GM18907 (cell line): ENCODE results near the gene ANKRD33B.
A peak's percentile ranks its signal among the peaks of the same experiment; 100 is the strongest.

ENCODE experiments used
- ATAC-seq: cut with Tn5 transposase; IDR thresholded peaks from one replicate; pipeline ENCODE4 v1.9.1; 2021; ENCODE audit warnings: mild to moderate bottlenecking, moderate library complexity; ENCODE audit not compliant: unreplicated experiment

Gene ANKRD33B

GRCh38 chr5:10688651-10689171 is 124.8 kb downstream of the ANKRD33B start:
- no peak for ATAC-seq

- peak; percentile 43 for ATAC-seq
Measured at GRCh38 chr5:10689391-10690081, 125.7 kb downstream of the ANKRD33B start.

DNA sequence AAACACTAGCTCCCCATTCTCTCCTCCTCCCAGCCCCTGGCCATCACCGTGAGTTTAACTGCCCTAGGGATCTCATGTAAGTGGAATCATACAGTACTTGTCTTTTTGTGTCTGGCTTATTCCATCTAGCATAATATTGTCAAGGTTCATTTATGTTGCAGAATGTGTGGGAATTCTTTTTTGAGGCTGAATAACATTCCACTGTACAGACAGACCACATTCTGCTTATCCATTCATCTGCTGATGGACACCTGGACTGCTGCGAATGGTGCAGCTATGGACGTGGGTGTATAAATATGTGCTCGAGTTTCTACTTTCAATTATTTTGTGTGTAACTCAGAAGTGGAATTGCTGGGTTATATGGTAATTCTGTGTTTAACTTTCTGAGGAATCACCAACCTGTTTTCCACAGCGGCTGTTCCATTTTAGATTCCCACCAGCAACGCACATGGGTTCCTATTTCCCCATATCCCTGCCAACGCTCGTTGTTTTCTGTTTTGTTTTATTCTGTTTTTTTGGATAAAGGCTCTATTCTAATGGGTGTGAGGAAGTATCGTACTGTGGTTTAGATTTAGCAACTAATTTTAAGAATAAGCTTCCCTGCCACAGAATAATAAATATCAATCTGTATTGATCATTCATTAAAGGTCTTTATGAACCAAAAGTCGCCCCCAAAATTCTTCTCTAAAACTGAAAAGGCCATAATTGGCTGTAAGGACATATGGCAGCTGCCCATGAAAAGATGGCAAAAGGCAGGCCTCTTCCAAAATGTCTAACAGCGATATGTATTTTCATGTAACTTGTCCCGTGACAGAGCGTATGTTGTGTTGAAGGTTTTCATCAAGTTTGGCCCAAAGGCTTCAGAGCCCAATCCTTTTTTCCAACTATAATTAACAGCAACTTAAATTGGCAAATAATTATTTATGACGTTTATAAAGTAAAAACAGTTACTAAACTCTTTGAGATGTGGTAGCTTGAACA is 126.9 kb downstream of the ANKRD33B start:
- ATAC-seq, result no peak

- ATAC-seq, result no peak
Measured at GRCh38 chr5:10691826-10692785, 128.2 kb downstream of the ANKRD33B start.

GRCh38 chr5:10695055-10695649 is 131.3 kb downstream of the ANKRD33B start:
- peak; percentile 34 for ATAC-seq

DNA sequence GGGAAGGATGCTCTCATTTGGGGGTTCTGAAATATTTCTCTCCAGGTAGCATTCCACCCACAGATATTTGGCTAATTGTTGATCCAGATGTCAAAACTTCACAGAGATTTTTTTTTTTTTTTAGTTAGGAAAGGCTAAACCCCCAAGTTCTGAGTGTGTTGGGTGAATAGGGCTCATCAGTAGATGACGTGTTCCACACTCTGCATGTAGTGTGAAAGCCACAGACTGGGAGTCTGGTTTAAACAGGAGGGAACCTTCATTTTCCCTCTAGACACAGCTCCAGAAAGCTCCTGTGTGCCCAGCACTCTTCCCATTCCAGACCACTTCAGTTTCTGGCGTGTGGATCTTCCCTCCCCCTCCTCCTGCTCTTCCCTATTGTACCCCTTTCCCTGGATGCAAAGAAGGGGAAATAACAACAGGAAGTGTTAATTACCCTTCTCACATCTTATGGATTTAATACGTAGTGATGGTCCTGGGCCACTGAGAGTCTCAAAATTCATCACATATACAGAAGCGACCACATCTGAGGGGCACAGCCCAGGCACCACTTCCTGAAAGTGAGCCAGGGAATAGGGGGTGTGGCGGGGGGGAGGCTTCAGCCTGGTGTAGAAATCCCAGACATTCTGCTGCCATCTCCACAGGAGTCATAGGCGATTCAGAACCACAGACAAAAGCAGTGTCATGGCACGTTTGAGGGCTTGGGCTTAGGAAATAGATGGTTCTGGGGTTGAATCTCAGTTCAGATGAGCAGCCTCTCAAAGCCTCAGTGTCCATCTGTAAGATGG is 132.1 kb downstream of the ANKRD33B start:
- ATAC-seq, result no peak

DNA sequence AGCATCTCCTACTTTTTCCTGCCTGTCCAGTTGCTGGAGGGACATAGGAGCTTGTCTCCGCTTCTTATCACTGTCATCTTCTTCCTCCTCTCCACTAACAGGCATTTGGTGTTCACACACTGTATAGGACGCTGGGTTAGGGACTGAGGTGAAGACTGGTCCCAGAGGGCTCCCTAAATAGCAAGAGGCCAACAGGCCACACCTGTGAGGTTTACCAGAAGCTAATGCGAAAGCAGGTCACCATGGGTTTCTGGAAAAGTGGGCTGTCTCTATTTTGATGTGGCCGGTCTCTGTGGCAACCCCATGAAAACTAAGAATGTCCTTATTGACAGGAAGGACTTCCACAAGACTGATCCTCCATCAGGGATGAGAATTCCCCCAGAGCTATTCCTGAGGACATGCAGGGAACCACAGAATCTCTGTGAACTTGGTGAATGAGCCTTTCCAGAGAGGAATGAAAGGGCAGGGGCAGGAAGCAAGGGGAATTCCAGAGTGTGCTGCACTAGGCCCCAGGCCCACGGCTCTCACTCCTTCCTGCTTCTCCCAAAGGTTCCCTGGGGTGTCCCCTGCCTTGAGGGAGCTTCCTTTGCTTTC is 135.5 kb downstream of the ANKRD33B start:
- peak; percentile 49 for ATAC-seq

- peak; percentile 68 for ATAC-seq
Measured at GRCh38 chr5:10699987-10700386, 136.1 kb downstream of the ANKRD33B start.

DNA sequence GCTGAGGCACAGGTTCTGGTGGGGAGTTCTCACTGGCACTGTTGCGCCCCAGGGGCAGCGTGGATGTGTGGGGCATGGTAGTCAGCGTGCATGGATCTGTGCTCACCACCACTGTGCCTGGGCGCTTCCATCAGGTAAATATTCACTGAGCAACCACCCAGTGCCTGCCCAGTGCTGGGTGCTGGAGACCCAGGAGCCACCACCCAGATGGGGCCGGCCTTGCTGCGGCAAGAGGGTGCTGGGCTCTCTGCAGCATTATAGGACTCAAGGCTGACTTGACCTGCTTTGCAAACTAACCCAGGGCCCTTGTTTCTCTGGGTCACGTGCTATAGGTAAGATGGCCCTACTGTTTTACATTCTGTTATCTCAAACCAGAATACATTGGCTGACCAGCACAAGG is 136.6 kb downstream of the ANKRD33B start:
- no peak for ATAC-seq

DNA sequence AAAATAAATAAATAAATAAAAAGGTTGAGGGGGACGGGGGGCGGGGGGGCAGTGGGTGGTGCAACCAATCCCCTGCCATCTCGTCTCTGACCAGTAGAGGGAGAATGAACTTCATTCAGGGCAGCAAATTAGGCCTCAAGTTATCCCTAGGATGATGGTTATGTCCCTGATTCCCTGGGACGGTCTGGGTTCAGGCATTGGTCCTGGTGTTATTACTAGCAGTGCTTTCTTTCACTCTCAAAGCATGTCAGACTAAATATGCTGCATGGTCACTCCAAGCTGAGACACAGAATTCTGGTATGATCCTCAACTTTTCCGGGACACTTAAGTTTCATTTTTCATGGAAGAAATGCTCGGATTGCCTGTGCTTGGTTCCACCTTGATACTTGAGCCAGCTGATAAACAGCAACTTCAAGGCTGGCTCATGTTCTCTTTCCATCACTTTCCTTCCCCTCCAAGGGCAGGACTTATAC is 137.7 kb downstream of the ANKRD33B start:
- no peak for ATAC-seq

GRCh38 chr5:10702040-10702629 is 138.3 kb downstream of the ANKRD33B start:
- no peak for ATAC-seq

- ATAC-seq, result no peak
Measured at GRCh38 chr5:10702911-10703491, 139.1 kb downstream of the ANKRD33B start.

GRCh38 chr5:10703676-10704075 is 139.8 kb downstream of the ANKRD33B start:
- ATAC-seq, result no peak

- ATAC-seq, result peak; percentile 45
Measured at GRCh38 chr5:10704949-10705621, 141.2 kb downstream of the ANKRD33B start.

DNA sequence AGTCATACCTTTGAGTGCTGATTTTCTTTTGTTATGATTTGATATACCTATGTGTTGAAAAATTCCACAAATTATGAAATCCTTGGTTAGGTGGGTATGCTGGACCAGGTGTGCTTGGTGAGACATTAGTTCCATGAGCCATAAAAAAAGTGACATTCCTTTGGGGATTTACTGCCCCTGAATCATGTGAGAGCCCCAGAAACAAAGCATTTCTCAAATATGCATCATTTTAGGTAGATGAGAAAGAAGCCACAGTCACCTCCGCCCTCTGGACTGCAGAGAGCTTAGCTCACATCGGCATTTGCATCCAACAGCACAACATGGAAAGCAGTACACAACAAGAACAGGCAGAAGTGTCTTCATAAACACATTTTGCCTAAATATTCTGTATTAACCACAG is 141.9 kb downstream of the ANKRD33B start:
- no peak for ATAC-seq

GRCh38 chr5:10706326-10706725 is 142.5 kb downstream of the ANKRD33B start:
- ATAC-seq, result no peak
